ENCODE data around the gene AOPEP. TPM values are rescaled to one million over a fixed set of nuclear protein-coding genes. Genes with fewer than 3 reads are reported as not detected.

Gene AOPEP
- total RNA-seq, 4 donors from 2014 or later = 305 to 458 (median 419) TPM

GRCh38 chr9:94867281-94867841, 140.9 kb downstream of the AOPEP start:
- Histone ChIP-seq H3K9me3 (no peaks in the 10 kb centered on the region), H3K27ac (replicated peaks in 1 of 4) (peak overlapping the region; percentile 80 to 88 (median 86)), H3K4me1 (peaks cover 50 to 73% (median 64%) of the 10 kb centered on the region in 4 donors), H3K36me3 (no peaks in the 10 kb centered on the region), H3K27me3 (no peaks in the 10 kb centered on the region), H3K4me3 (peak overlapping the region in 2 of 4 donors; percentile 1 to 17)
- DNase-seq (ENCODE audit: extremely low spot score) = no peak
- TF ChIP-seq POLR2A (IDR thresholded peaks at IDR 0.05; ENCODE audit: low read depth) (no peak), POLR2AphosphoS5 (IDR thresholded peaks at IDR 0.05) (peak; percentile 81 to 85)
- intact Hi-C loops (cut with DNase I) = loop anchor here (5.0 kb wide), 2 partner anchors 65 to 140 kb away; no protein-coding TSS in a partner anchor
- WGBS = 20% methylated on average over 8 of the region's 8 CpGs

- WGBS = 11% methylated on average over 4 of the region's 4 CpGs
- Histone ChIP-seq H3K4me1 (peaks cover 55 to 77% (median 66%) of the 10 kb centered on the region in 4 donors), H3K4me3 (no peak overlapping the region), H3K36me3 (no peaks in the 10 kb centered on the region), H3K27me3 (no peaks in the 10 kb centered on the region), H3K9me3 (no peaks in the 10 kb centered on the region), H3K27ac (replicated peaks in 1 of 4) (peak overlapping the region; percentile 80 to 88 (median 86))
- intact Hi-C loops (cut with DNase I) = loop anchor here (5.0 kb wide), 2 partner anchors 66 to 139 kb away; no protein-coding TSS in a partner anchor
- DNase-seq (ENCODE audit: extremely low spot score) = no peak
- no peak for TF ChIP-seq CTCF (IDR thresholded peaks at IDR 0.05)
- TF ChIP-seq POLR2AphosphoS5 (IDR thresholded peaks at IDR 0.05) = no peak
- TF ChIP-seq EP300 (IDR thresholded peaks at IDR 0.05) = no peak
Observed at GRCh38 chr9:94867842-94868312, 141.4 kb downstream of the AOPEP start.

GRCh38 chr9:94868464-94868863, 142.0 kb downstream of the AOPEP start:
- Histone ChIP-seq H3K27ac (replicated peaks in 1 of 4) (peak overlapping the region; percentile 80 to 88 (median 86)), H3K4me1 (peaks cover 60 to 80% (median 69%) of the 10 kb centered on the region in 4 donors), H3K4me3 (no peak overlapping the region), H3K9me3 (no peaks in the 10 kb centered on the region), H3K27me3 (no peaks in the 10 kb centered on the region), H3K36me3 (no peaks in the 10 kb centered on the region)
- no peak for TF ChIP-seq POLR2AphosphoS5 (IDR thresholded peaks at IDR 0.05)
- no peak for TF ChIP-seq EP300 (IDR thresholded peaks at IDR 0.05)
- no peak for TF ChIP-seq CTCF (IDR thresholded peaks at IDR 0.05)
- TF ChIP-seq POLR2A (IDR thresholded peaks at IDR 0.05; ENCODE audit: low read depth) = no peak
- WGBS = 86% methylated on average over 2 of the region's 2 CpGs
- no peak for DNase-seq (ENCODE audit: extremely low spot score)
- intact Hi-C loops (cut with DNase I) = loop anchor here (5.0 kb wide), 2 partner anchors 66 to 139 kb away; no protein-coding TSS in a partner anchor

- intact Hi-C loops (cut with DNase I) = loop anchor here (5.0 kb wide), 2 partner anchors 67 to 138 kb away; no protein-coding TSS in a partner anchor
- Histone ChIP-seq H3K27ac (replicated peaks in 1 of 4) (peak overlapping the region; percentile 49 to 88 (median 86)), H3K4me3 (no peak overlapping the region), H3K36me3 (no peaks in the 10 kb centered on the region), H3K27me3 (no peaks in the 10 kb centered on the region), H3K9me3 (no peaks in the 10 kb centered on the region), H3K4me1 (peaks cover 61 to 78% (median 69%) of the 10 kb centered on the region in 4 donors)
- no peak for TF ChIP-seq POLR2A (IDR thresholded peaks at IDR 0.05; ENCODE audit: low read depth)
- no peak for TF ChIP-seq EP300 (IDR thresholded peaks at IDR 0.05)
- TF ChIP-seq CTCF (IDR thresholded peaks at IDR 0.05) = no peak
- TF ChIP-seq POLR2AphosphoS5 (IDR thresholded peaks at IDR 0.05) = no peak
- no peak for DNase-seq (ENCODE audit: extremely low spot score)
- WGBS = 63% methylated on average over 4 of the region's 4 CpGs
Observed at GRCh38 chr9:94869415-94869843, 142.9 kb downstream of the AOPEP start.

GRCh38 chr9:94870465-94870792, 143.9 kb downstream of the AOPEP start:
- TF ChIP-seq POLR2A (IDR thresholded peaks at IDR 0.05; ENCODE audit: low read depth) (no peak), EP300 (IDR thresholded peaks at IDR 0.05) (no peak)
- Histone ChIP-seq H3K27ac (replicated peaks in 1 of 4) (peak overlapping the region in 3 of 4 donors; percentile 12 to 35 (median 19)), H3K36me3 (no peaks in the 10 kb centered on the region), H3K9me3 (no peaks in the 10 kb centered on the region), H3K27me3 (no peaks in the 10 kb centered on the region), H3K4me3 (no peak overlapping the region), H3K4me1 (peaks cover 59 to 78% (median 67%) of the 10 kb centered on the region in 4 donors)
- intact Hi-C loops (cut with DNase I) = no loop called here
- 98% methylated on average over 3 of the region's 3 CpGs for WGBS
- DNase-seq (ENCODE audit: extremely low spot score) = no peak

Data from esophagus muscularis mucosa (tissue), 4 donors.